Spleen (tissue), 11 donors: ENCODE data around the gene TTC38. TPM values are rescaled to one million over a fixed set of nuclear protein-coding genes. Genes with fewer than 3 reads are reported as not detected.

Experiments
- DNase-seq: peaks from one replicate; pipeline ENCODE4 v3.0.0-alpha.2; 2020
- H3K27ac ChIP-seq, 8 donors: fragments of 200-600 bp; sonication (generic) in 7 of 8; 1 replicate in 4 of 8; 2 replicates in 4 of 8; pipeline versions ENCODE4 v1.5.0 to v1.8.0; 2016 to 2021; ENCODE audit warnings: inconsistent platforms in 4 of 8, mild to moderate bottlenecking in 4 of 8, moderate library complexity in 1 of 8
- H3K27me3 ChIP-seq, 7 donors: fragments of 200-600 bp; sonication (generic) in 6 of 7; replicated peaks in 1 of 7; 1 replicate in 4 of 7; 2 replicates in 3 of 7; pipeline versions ENCODE4 v1.5.0 to v1.8.0; 2016 to 2021; ENCODE audit warnings: inconsistent platforms in 3 of 7, mild to moderate bottlenecking in 1 of 7
- H3K36me3 ChIP-seq, 6 donors: fragments of 200-600 bp; sonication (generic) in 5 of 6; 1 replicate in 4 of 6; 2 replicates in 2 of 6; pipeline versions ENCODE4 v1.5.0 to v1.8.0; 2016 to 2021; ENCODE audit warnings: inconsistent platforms in 2 of 6
- H3K4me1 ChIP-seq, 6 donors: fragments of 200-600 bp; sonication (generic) in 5 of 6; 1 replicate in 3 of 6; 2 replicates in 3 of 6; pipeline versions ENCODE4 v1.5.0 to v1.8.0; 2016 to 2021; ENCODE audit warnings: inconsistent platforms in 3 of 6
- H3K4me3 ChIP-seq, 8 donors: fragments of 200-600 bp; sonication (generic) in 7 of 8; 1 replicate in 4 of 8; 2 replicates in 4 of 8; pipeline versions ENCODE4 v1.5.0 to v1.8.0; 2016 to 2021; ENCODE audit warnings: inconsistent platforms in 4 of 8, mild to moderate bottlenecking in 4 of 8, moderate library complexity in 2 of 8
- H3K9me3 ChIP-seq, 8 donors: fragments of 200-600 bp; sonication (generic) in 7 of 8; 1 replicate in 4 of 8; 2 replicates in 4 of 8; pipeline versions ENCODE4 v1.5.0 to v1.8.0; 2016 to 2021; ENCODE audit warnings: inconsistent platforms in 4 of 8
- POLR2A ChIP-seq, 3 donors: fragments of 450-650 bp; IDR thresholded peaks; one replicate each; pipeline ENCODE4 v1.5.1; 2017; ENCODE audit warnings: antibody characterized with exemption in 3 of 3, mild to moderate bottlenecking in 1 of 3
- POLR2AphosphoS5 ChIP-seq, 3 donors: sonication (generic); formaldehyde crosslinking; IDR thresholded peaks; one replicate each; pipeline ENCODE4 v1.5.1; 2017; ENCODE audit warnings: antibody characterized with exemption in 3 of 3
- WGBS, 5 donors: extraction: QIAGEN DNeasy Blood & Tissue Kit in 3 of 5; methylation state at CpG; one replicate each; pipeline versions ENCODE4 v1.1.5 to v1.1.7; 2013 to 2018; 5-methylcytosine and 5-hydroxymethylcytosine counted together
- intact Hi-C: fragments of 100-400 bp; cut with DNase I; formaldehyde crosslinking; loops from one replicate; pipeline ENCODE4 v1.15.0; 2023; ENCODE audit warnings: low total_unique reads
- polyA plus RNA-seq, 3 donors: library from polyadenylated mRNA; stranded (reverse); fragments of 200-250 nt; gene quantifications; one replicate each; pipeline ENCODE4 v1.2.1, GENCODE V29; 2013
- total RNA-seq, 7 donors: library from RNA; depleted of rRNA in 3 of 7; stranded (reverse); fragments of >200 nt in 3 of 7; fragmentation: NEBNext Ultra II Directional in 4 of 7; extraction: Animal tissue kit (Norgen Biotek cat#: 25700) in 4 of 7; gene quantifications; one replicate each; pipeline versions ENCODE4 v1.1.0 to v1.2.1, GENCODE V29; 2016 to 2021
- TF ChIP-seq, protein P1 (sequence below), 11 experiments: fragments of 200-600 bp in 7 of 11; fragments of 450-650 bp in 4 of 11; sonication (generic) in 4 of 11; IDR thresholded peaks in 8 of 11; conservative IDR thresholded peaks in 3 of 11; 1 replicate in 7 of 11; 2 replicates in 4 of 11; pipeline versions ENCODE4 v1.4.0 to v1.8.0; 2016 to 2021; ENCODE audit warnings: antibody characterized with exemption in 11 of 11, inconsistent platforms in 4 of 11, mild to moderate bottlenecking in 1 of 11
- donor health status: healthy with polysubstance abuse.
- donor health status: DM: no; HTN: no; CAD: no; lungs with moderate emphysema.
- donor health status: DM: no; HTN: no; CAD: no.
- donor health status: Bipolar disorder and iron deficiency.
- donor health status: healthy.
- donor health status: DM: no; HTN: no; CAD: no.
- donor health status: DM: yes; HTN: yes; CAD: no.

TTC38 gene
- total and polyA plus RNA-seq, 10 donors, result 13.8 to 51.9 (median 33.1) TPM

DNA sequence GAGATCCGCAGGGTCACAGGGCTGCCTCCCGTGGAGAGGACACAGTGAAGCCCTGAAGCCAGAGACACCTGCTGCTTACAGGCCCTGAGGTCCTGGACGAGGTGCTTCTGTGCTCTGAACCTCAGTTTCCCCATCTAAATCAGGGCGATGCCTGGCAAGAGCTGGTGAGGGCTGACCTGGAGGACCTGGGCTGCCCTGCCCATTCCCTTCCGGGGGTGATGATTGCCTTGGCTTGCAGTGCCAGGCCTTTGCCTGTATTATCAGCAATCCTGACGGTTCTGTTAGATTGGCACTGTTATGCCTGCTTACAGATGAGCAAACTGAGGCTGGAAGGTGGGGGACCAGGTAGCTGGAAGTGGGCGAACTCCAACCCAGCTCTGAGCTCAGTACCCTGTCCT, 21.0 kb downstream of the TTC38 start:
- Histone ChIP-seq H3K4me1 (peaks cover 21 to 81% (median 47%) of the 10 kb centered on the region in 6 donors), H3K36me3 (peaks cover 0 to 92% (median 44%) of the 10 kb centered on the region in 6 donors), H3K9me3 (peaks cover 0 to 15% (median 9%) of the 10 kb centered on the region in 8 donors), H3K27ac (peak overlapping the region in 7 of 8 donors; percentile 72 to 87 (median 82)), H3K4me3 (peak overlapping the region in 3 of 8 donors; percentile 17 to 60 (median 25)), H3K27me3 (no peaks in the 10 kb centered on the region)
- DNase-seq, result no peak
- 78 to 90% (median 83%) methylated on average over 7 of the region's 7 CpGs for WGBS, 5 donors
- intact Hi-C loops, result no loop called here
- no peak for TF ChIP-seq POLR2A (IDR thresholded peaks at IDR 0.05)
- TF ChIP-seq POLR2AphosphoS5 (IDR thresholded peaks at IDR 0.05), result no peak
- TF ChIP-seq, protein P1, sequence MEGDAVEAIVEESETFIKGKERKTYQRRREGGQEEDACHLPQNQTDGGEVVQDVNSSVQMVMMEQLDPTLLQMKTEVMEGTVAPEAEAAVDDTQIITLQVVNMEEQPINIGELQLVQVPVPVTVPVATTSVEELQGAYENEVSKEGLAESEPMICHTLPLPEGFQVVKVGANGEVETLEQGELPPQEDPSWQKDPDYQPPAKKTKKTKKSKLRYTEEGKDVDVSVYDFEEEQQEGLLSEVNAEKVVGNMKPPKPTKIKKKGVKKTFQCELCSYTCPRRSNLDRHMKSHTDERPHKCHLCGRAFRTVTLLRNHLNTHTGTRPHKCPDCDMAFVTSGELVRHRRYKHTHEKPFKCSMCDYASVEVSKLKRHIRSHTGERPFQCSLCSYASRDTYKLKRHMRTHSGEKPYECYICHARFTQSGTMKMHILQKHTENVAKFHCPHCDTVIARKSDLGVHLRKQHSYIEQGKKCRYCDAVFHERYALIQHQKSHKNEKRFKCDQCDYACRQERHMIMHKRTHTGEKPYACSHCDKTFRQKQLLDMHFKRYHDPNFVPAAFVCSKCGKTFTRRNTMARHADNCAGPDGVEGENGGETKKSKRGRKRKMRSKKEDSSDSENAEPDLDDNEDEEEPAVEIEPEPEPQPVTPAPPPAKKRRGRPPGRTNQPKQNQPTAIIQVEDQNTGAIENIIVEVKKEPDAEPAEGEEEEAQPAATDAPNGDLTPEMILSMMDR (IDR thresholded peaks at IDR 0.05 in 8 of 11, conservative IDR thresholded peaks at IDR 0.05 in 3 of 11), result no peak

DNA sequence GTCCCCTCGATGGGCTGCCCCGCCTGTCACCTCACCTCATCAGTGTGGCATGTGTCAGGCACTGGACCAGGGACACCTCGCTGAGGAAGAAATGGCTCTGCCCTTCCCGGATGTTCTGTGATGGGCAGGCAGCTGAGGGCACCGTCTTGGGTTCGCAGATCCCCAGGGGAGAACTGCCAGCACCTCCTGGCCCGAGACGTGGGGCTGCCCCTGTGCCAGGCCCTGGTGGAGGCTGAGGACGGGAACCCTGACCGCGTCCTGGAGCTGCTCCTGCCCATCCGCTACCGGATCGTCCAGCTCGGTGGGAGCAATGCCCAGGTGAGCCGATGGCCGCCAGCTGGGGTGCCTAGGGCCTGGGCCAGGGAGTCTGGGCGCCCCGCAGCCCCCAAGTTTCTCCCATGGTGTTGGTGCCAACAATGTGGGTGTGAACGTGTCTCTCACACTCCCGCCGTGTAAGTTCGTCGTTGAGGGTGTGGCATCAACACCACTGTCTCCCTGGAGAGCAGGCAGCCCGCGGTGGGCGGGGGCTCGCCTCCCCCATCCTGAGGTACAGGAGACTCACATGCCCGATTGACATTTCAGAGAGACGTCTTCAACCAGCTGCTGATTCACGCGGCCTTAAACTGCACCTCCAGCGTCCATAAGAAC, 21.6 kb downstream of the TTC38 start:
- Histone ChIP-seq H3K9me3 (peaks cover 0 to 15% (median 9%) of the 10 kb centered on the region in 8 donors), H3K27me3 (no peaks in the 10 kb centered on the region), H3K4me3 (peak overlapping the region in 1 of 8 donors; percentile 60), H3K27ac (peak overlapping the region in 4 of 8 donors; percentile 82 to 87 (median 86)), H3K4me1 (peaks cover 21 to 80% (median 48%) of the 10 kb centered on the region in 6 donors), H3K36me3 (peaks cover 0 to 89% (median 40%) of the 10 kb centered on the region in 6 donors)
- peak in 1 of 3 donors; percentile 65 for TF ChIP-seq POLR2AphosphoS5 (IDR thresholded peaks at IDR 0.05)
- TF ChIP-seq POLR2A (IDR thresholded peaks at IDR 0.05), result no peak
- TF ChIP-seq, protein P1 (IDR thresholded peaks at IDR 0.05 in 8 of 11, conservative IDR thresholded peaks at IDR 0.05 in 3 of 11), result no peak
- peak; percentile 84 for DNase-seq
- 83 to 89% (median 88%) methylated on average over 22 to 33 of the region's 33 CpGs for WGBS, 5 donors
- intact Hi-C loops, result no loop called here

DNA sequence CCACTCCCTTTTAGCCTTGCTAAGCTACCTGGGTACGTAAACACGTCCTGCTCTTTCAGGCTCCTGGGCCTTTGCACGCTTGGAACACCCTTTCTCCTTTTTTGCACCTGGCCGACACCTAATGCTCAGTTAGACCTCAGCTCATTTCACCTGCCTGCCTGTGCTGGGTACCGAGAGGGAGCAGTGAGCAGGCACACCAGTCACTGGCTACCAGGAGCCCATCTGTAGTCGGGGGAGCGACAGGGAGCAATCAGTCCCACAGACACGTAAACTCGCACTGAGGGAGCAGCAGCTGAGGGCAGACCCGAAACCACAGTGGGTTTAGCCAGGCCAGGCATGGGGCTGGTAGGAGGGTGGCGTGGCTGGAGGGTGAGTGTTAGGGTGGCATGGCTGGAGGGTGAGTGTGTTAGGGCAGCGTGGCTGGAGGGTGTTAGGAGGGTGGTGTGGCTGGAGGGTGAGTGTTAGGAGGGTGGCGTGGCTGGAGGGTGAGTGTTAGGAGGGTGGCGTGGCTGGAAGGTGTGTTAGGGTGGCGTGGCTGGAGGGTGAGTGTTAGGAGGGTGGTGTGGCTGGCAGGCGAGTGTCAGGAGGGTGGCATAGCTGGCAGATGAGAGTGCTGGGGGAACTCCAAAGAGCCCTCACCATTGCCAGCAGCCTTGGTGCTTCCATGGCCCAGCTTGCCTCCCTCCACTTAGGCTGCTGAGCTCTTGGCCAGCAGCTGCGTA, 22.5 kb downstream of the TTC38 start:
- Histone ChIP-seq H3K36me3 (peaks cover 0 to 80% (median 31%) of the 10 kb centered on the region in 6 donors), H3K4me3 (no peak overlapping the region), H3K27ac (peak overlapping the region in 4 of 8 donors; percentile 82 to 87 (median 86)), H3K9me3 (peaks cover 0 to 15% (median 9%) of the 10 kb centered on the region in 8 donors), H3K4me1 (peaks cover 21 to 80% (median 52%) of the 10 kb centered on the region in 6 donors), H3K27me3 (no peaks in the 10 kb centered on the region)
- intact Hi-C loops, result no loop called here
- WGBS, 5 donors, result 89 to 92% (median 91%) methylated on average over 17 of the region's 17 CpGs
- TF ChIP-seq, protein P1 (IDR thresholded peaks at IDR 0.05 in 8 of 11, conservative IDR thresholded peaks at IDR 0.05 in 3 of 11), result no peak
- TF ChIP-seq POLR2A (IDR thresholded peaks at IDR 0.05) (no peak), POLR2AphosphoS5 (IDR thresholded peaks at IDR 0.05) (no peak)
- peak; percentile 77 for DNase-seq
